Hematopoietic multipotent progenitor cell treated with erythropoietin and hydrocortisone succinate and interleukin-3 and kit ligand, for 8 days (in vitro differentiated cells): Measurements from ENCODE around the gene CUX1.
"Not testable (repeated sequence)": the region's sequence is repeated elsewhere in the genome, so short reads cannot be mapped to it uniquely, and the experiment has no call there.

Experiments
- DNase-seq: peaks from one replicate; pipeline ENCODE4 v3.0.0-alpha.2; 2015

The CUX1 gene

DNA sequence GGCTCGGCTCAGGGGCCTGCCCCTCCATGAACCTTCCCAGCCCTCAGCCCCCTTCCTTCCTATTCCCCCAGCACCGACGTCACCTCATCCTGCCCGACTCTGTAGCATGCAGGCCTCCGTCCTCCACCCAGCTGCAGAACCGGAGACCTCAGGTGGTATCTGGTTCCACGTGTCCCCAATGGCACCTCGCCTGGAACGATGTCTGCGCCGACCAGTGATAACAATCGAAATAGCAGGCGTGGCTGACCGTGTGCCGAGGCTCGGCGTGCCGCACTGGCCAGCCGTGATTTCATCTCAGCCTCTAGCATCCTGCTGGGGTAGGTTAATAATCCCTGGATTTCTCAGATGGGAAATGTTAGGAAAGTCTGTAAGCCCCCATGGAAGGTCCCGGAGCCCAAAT lies 171.7 kb downstream of the CUX1 start:
- no peak for DNase-seq

DNA sequence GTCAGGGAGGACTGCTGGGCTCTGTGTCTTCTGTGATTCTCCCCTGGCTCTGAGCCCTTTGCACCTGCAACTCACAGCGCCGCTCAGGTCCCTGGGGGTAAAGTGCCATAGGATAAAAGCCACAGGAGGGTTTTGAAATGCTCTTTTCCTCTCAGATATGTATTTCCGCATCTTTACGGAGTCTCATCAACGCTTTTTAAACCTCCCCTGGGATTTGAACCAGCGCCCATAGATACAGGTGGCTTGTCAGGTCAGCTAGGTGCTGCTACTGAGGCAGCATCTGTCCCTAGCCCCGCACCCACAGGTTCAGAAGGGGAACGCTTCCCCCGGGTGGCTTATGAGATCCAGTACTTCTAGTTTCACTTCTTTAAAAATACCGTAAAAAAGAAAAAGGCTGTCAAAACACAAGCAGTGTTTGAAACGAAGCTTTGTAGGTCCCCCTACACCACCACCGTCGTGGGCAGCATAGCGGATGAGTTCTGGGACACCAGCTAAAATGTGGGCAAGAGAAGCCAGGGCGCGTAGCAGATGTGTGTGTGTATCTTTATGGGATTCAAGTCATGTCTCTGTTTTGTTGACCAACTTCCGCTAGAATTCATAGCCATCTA lies 173.5 kb downstream of the CUX1 start:
- no peak for DNase-seq

DNA sequence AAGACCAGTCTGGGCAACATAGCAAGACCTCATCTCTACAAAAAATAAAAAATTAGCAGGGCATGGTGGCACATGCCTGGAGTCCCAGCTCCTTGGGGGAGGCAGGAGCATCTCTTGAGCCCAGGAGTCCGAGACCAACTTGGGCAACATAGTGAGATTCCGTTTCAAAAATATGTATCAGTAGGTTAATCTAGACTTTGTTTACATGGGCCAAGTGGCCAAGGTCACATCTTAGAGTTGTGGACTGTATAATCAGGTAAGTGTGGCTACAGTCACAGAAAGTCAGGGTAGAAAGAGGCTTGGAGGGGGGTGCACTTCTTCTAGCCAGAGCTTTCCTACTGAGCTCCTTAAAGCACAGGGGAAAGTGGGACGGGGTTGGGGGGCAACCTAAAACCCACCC lies 174.4 kb downstream of the CUX1 start:
- DNase-seq = no peak

DNA sequence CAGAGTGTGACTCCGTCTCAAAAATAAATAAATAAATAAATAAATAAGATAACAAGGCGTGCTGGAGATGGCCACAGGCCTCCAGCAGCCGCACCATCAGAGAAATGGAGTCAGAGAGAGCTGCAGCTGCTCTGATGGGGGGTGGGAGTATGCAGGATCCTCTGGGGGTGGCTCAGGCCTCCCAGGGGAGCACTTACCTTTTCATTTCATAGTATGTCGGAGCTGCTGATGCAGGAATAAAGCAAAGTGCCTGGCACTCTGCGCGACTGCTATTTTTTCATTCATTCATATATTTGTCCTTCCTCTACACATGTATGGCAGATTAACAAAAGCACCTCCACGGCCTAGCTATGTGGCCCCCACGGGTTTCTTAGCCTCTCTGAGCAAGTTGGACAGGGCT lies 175.9 kb downstream of the CUX1 start:
- no peak for DNase-seq

DNA sequence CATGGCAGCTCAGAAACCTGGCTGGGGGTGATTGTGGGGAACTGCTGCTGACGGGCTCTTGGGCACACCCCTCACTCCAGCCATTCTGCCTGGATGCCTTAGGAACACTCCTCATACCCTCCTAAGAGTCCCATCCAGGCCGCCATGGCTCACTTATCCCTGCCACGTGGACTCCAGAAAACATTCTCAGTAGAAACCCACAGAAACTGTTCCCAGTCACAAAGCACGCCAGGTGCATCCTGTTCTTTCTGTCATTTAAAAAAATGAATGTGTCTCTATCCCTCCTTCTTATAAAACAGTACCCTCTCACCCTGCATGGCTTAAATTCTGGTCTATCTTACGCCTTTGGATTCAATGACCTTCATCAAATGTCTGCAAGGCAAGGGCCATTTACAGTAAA lies 177.7 kb downstream of the CUX1 start:
- DNase-seq = no peak

GRCh38 chr7:101996131-101996691 lies 178.8 kb downstream of the CUX1 start:
- DNase-seq = no peak

DNA sequence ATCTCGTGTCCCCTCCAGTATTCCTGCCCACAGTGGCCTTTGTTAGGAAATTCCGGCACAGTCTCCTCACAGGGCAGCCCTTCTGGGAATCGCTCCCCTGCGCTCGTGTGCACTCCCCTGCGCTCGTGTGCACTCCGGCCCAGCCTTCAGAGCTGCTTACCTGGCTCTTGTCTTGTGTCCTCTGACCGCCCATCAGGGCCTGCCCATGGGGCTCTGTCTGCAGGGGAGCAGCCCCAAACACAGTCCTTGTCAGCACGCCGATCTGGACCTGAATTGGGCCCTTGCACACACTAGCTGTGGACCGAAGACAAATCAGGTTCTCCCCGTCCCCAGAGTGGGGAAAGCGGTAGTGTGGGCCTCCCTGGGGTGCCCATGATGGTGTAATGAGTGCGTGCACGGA lies 179.4 kb downstream of the CUX1 start:
- no peak for DNase-seq

- DNase-seq = no peak
Measured at GRCh38 chr7:101998029-101998905, 180.8 kb downstream of the CUX1 start.

DNA sequence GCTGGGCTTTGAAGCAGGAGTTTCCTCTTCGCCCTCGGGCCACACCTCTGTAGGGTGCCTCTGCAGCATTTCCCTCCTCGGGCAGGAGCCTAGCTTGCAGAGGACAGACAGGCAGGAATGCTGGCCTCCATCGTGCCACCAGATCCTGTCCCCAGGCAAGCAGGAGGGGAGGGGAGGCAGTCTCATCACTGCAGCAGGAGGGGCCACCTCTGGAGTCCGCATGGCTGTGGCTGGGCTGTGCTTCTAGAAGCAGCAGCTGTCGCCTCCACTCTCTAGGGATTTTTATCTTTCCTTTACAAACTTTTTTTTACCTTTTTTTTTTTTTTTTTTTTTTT lies 181.4 kb downstream of the CUX1 start:
- DNase-seq = no peak

GRCh38 chr7:101999393-101999792 lies 182.0 kb downstream of the CUX1 start:
- no peak for DNase-seq

- no peak for DNase-seq
Measured at GRCh38 chr7:102000123-102000522, 182.7 kb downstream of the CUX1 start.

- no peak for DNase-seq
Measured at GRCh38 chr7:102004229-102004628, 186.8 kb downstream of the CUX1 start.

- DNase-seq = no peak
Measured at GRCh38 chr7:102004848-102005247, 187.4 kb downstream of the CUX1 start.

DNA sequence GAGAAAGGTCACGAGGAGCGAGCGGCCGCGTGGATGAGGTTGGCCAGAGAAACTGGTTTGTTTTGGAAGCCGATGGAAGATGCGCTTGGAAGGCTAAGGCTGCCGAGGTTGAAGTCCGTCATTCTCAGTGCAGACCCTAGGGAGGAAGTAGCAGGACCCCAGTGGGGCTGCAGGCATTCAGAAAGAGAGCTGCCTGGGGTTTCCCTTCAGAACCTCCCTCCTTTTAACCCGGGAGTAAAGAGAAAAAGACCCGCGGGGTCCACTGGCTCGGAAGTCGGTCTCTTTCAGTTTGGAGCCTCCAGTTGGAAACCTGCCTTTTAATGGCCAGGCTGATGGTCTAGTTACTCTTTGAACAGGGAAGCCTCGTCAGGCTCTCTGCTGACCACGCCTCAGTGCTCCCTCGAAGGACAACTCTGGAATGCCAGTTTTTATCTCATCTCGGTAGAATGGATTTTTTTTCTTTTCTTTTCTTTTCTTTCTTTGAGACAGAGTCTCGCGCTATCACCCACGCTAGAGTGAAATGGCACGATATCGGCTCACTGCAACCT lies 188.6 kb downstream of the CUX1 start:
- DNase-seq = no peak

- no peak for DNase-seq
Measured at GRCh38 chr7:102006695-102007094, 189.3 kb downstream of the CUX1 start.

DNA sequence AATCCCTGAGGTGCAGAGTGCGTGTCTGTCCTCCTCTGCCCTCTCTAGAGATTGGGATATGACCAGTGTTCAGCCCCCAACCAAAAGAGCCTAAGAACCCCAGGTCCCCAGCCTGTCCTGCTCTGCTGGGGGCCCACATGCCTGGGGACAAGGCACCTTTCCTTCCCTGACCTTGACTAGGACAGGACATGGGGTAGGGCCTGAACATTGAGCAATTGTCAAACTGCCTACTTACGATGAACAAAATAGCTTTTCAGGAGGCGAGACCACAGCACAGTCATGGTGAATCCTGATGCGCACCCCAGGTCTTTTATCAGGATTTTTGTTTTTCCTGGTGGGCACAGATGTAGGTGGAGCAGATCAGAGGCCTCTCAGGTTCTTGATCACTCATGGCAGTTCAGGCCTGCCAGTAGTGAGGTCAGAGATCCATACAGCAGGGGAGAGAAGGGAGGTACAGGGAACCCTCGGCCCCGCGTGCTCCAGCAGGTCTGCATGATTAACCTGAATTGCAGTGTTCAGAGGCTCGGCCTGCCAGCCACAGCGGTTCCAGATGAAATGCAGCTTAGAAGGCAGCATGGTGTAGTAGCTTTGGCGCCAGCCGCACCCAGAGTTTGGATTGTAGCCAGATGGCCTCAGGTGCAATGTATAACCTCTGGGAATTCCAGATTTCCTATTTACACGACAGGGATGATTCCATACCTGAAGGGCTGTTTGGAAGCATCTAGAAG lies 191.3 kb downstream of the CUX1 start:
- DNase-seq = no peak

- DNase-seq = no peak
Measured at GRCh38 chr7:102009628-102010027, 192.2 kb downstream of the CUX1 start.

GRCh38 chr7:102012112-102012830 lies 194.8 kb downstream of the CUX1 start:
- not testable (repeated sequence) for DNase-seq

DNA sequence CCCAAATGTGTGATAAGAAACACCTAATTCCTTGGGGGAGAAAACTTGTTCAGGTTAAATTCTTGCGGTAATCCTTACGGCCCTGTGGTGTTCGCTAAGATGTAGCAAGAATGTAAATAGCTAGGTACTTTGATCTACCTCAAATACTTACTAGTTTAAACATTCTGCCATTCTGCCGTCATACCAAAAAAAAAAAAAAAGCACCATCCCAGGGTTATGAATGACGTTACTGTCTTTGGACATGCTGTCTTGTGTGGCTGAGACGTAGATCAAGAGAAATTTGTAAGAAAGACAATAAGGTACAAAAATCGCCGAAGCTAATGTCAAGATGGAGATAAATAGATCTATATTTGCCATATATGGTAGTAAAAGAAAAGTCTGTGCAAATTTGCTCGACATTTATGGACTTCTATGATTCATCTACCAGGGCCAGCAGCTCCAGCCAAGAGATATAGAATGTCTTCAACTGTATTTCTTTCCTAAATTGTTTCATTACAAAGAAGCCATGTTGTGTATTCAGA lies 195.6 kb downstream of the CUX1 start:
- DNase-seq = no peak

- no peak for DNase-seq
Measured at GRCh38 chr7:102018876-102019275, 201.4 kb downstream of the CUX1 start.

DNA sequence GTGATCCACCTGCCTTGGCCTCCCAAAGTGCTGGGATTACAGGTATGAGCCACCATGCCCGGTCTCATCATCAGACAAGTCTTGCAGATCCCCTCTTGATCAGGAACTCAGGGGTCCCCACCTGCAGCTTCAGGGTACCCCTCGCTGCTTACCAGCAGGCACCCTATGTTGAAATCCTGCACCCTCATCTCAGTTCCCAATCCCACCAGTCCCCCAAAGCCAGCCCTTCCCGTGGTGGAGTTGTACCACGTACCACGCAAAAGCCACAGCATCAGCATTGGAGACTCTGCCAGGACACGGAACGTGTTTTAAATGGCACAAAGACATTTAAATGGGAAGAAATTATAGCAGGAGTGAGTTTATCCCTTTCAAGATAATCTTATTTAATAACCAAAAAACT lies 202.0 kb downstream of the CUX1 start:
- no peak for DNase-seq

DNA sequence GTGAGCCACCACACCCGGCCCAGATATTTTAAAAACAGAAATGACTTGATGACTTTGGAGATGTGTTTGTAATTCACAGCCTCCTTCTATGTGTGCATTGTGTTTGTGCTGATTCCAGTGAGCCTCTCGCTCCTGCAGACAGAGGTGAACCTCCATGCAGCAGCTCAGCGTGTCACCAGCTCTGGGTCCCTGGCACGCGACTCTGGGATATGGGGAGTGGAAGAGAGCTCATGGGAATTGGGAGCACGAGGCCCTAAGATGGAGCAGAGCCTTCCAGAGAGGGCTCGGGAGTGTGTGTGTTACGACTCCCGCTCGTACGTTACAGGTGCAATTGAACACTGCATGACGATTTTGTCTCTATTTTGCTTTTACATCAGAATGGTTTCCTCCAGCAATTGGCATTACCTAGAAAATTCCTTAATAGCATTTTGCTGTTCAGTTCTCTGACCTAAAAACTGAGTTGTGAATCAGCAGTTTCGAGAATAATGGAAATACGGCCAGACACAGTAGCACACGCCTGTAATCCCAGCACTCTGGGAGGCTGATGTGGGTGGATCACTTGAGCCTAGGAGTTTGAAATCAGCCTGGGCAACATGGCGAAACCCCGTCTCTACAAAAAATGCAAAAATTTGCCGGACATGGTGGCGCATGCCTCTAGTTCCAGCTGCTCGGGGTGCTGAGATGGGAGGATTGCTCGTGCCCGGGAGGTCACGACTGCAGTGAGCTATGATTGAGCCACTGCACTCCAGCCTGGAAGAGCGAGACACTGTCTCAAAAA lies 204.6 kb downstream of the CUX1 start:
- DNase-seq = no peak
